Posterior vena cava (tissue), 2 donors: ENCODE measurements around the gene AP1S1. TPM values are rescaled to one million over a fixed set of nuclear protein-coding genes. Genes with fewer than 3 reads are reported as not detected.

Experiments used
- DNase-seq: peaks from one replicate; pipeline ENCODE4 v3.0.0-alpha.2; 2020; ENCODE audit warnings: low spot score
- intact Hi-C, 2 donors: fragments of 100-400 bp; cut with DNase I; formaldehyde crosslinking; loops; one replicate each; pipeline versions ENCODE4 v1.14.1 to v1.14.2; 2022 to 2023
- total RNA-seq, 2 donors: library from RNA; stranded (reverse); fragmentation: NEBNext Ultra II Directional; extraction: Animal tissue kit (Norgen Biotek cat#: 25700); gene quantifications; one replicate each; pipeline ENCODE4 v1.2.1, GENCODE V29; 2021
- donor health status: DM: yes; HTN: yes; CAD: no.
- donor health status: DM: yes; HTN: yes; CAD: no.

AP1S1 gene
- total RNA-seq, 2 donors from 2014 or later, result 21.5 to 22.7 TPM

DNA sequence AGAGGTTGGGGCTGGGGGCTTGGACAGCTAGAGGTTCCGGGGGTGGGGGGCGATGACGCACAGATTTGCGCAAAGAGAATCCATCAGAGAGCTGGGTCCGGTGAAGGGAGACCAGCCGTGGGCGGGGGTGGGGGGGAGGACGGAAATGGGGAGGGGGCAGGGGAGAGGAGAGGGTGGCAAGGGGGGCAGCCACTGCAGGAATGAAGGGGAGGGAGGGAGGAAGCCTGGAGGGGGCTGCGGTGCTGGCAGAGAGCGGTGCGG lies 12.3 kb downstream of the AP1S1 start:
- intact Hi-C loops, result loop anchor here in 1 of 2 donors (10.0 kb wide), 1 partner anchor 108 kb away; no protein-coding TSS in a partner anchor

GRCh38 chr7:101166909-101167644 lies 12.8 kb downstream of the AP1S1 start:
- no peak for DNase-seq
- intact Hi-C loops, result loop anchor here in 1 of 2 donors (10.0 kb wide), 1 partner anchor 108 kb away; no protein-coding TSS in a partner anchor

More for the DNA sequence above, 12.3 kb downstream of the AP1S1 start:
- DNase-seq, result no peak

- intact Hi-C loops, result loop anchor here in 1 of 2 donors (10.0 kb wide), 1 partner anchor 107 kb away; no protein-coding TSS in a partner anchor
- DNase-seq, result no peak
These were observed 13.6 kb downstream of the AP1S1 start for GRCh38 chr7:101167645-101168411.

GRCh38 chr7:101168412-101169049 lies 14.3 kb downstream of the AP1S1 start:
- DNase-seq, result no peak

GRCh38 chr7:101169110-101169837 lies 15.0 kb downstream of the AP1S1 start:
- intact Hi-C loops, result loop anchor here in 1 of 2 donors (10.0 kb wide), 1 partner anchor 106 kb away; no protein-coding TSS in a partner anchor
- DNase-seq, result no peak

More at GRCh38 chr7:101168412-101169049, 14.3 kb downstream of the AP1S1 start:
- intact Hi-C loops, result loop anchor here in 1 of 2 donors (10.0 kb wide), 1 partner anchor 106 kb away; no protein-coding TSS in a partner anchor

- intact Hi-C loops, result loop anchor here in 1 of 2 donors (10.0 kb wide), 1 partner anchor 105 kb away; no protein-coding TSS in a partner anchor
- peak; percentile 91 for DNase-seq
These were observed 15.7 kb downstream of the AP1S1 start for GRCh38 chr7:101169838-101170551.

- intact Hi-C loops, result no loop called here
- DNase-seq, result no peak
These were observed 16.6 kb downstream of the AP1S1 start for GRCh38 chr7:101170617-101171441.

DNA sequence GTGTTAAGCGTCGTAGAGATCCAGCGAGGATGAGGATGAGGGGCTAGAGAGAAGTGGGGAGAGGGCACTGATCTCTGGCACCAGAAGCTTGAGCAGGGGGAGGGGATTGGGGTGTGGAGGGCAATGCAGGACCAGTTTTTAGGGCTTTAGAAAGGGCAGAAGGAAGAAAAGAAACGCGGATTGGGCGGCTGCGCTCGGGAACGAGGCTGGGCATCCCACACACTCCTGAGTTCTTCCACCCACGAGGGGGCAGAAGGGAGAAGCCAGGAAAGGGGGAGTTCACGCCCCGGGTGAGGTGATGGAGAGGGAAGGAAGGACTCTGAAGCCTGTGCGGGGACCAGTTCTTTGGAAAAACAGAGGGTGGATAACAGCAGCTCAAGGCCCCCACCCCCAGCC lies 17.2 kb downstream of the AP1S1 start:
- no peak for DNase-seq
- intact Hi-C loops, result no loop called here

DNA sequence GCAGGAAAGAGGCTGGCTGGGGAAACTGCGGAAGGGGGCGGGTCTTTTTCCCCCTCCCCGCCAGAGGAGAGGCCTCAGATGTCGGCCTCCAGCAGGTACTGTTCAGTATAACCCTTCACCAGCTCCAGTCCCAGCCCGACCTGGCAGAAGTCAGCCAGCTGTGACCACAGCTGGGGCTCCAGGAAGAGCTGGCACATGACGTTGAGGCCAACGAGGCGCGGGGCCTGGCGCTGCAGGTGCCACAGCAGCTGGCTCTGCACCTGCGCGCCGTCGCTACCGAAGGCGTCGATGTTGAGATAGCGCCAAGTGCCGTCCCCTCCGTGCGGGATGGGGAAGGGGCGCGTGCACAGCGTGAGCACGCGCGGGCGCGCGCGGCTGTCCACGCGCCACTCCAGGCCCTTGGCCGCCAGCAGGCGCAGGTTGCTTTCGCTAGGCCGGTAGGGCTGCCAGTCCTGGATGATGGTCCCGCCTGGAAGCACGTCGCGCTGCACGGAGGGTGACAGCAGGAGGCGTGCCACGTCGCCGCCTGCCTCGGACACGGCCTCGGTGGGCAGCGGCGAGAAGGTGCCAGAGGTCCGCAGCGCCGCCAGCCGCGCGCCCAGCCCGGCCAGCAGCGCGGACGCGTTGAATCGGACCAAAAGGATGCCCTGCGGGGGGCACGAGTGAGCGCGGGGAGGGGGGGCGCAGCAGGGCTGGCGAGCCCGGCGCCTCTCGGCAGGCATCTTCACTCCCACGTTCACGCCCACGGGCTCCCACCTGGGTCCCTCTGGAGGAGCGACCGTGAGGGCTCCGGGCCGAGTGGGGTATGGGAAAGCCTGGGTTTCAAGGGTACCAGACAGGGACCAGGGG lies 18.0 kb downstream of the AP1S1 start:
- no peak for DNase-seq
- intact Hi-C loops, result no loop called here

DNA sequence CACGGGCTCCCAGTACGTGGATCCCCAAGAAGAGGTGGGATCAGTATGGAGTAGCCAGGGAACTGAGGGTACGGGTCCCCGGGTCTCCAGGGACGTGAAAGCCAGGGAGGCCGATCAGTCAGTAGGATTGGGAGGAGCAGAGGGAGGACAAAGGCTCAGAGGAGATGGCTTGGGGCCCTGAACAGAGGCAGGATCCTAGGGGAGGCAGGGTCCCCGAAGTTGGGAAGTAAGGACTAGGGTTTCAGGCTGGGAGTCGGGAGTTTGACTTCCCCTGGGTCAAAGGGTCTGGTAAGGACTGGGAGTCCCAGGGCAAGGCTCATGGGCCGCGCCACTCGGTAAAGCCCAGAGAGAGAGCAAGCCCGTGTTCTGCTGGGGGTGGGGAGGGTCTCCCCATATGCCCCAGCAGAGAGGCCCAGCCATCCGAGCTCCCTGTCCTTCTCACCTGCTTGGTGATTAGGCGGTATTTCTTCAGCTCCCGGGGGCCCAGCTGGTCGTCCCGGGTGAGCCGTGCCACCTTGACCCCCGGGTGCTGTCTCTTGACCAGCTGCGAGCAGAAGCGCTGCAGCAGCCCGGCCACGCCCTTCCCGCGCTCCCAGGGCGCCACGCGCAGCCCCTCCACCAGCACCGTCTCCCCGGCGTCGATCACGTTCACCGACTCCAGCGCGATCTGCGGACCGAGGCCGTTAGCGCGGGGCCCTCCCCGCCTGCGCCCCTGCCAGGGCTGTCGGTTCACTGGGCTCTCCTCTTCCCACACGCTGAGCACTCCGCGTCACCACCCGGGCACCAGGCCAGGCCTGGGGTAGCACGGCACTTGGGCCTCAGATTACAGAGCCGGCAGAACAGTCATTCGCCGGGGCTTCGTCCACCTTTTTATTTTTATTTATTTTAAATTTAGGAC lies 18.8 kb downstream of the AP1S1 start:
- no peak for DNase-seq
- intact Hi-C loops, result no loop called here

- intact Hi-C loops, result no loop called here
- no peak for DNase-seq
These were observed 19.5 kb downstream of the AP1S1 start for GRCh38 chr7:101173752-101174244.

GRCh38 chr7:101174322-101174854 lies 20.1 kb downstream of the AP1S1 start:
- intact Hi-C loops, result no loop called here
- DNase-seq, result no peak

- intact Hi-C loops, result no loop called here
- no peak for DNase-seq
These were observed 21.4 kb downstream of the AP1S1 start for GRCh38 chr7:101175664-101176063.

DNA sequence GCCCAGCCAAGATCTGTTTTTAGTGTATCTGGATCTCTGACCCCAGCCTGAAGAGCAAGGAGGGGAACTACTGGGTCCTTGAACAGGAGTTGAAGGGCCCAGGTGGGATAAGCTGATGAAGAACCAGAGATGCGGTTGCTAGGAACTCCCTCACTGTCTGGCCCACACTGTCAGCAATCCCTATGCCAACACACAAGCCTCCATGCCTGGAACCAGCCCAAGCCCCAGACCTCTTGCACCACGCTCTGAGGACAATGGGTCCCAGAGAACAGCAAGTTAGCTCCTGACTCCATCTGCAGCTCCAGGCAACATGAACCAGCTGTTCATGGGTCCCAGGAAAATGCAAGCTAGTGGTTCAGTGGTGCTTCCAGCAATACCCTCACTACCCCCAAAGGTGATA lies 23.4 kb downstream of the AP1S1 start:
- no peak for DNase-seq
- intact Hi-C loops, result loop anchor here in 1 of 2 donors (1.0 kb wide), 1 partner anchor 110 kb away; no protein-coding TSS in a partner anchor

- intact Hi-C loops, result no loop called here
- no peak for DNase-seq
These were observed 24.8 kb downstream of the AP1S1 start for GRCh38 chr7:101179117-101179516.
